ENCODE results near the gene HDAC4.

The HDAC4 gene

DNA sequence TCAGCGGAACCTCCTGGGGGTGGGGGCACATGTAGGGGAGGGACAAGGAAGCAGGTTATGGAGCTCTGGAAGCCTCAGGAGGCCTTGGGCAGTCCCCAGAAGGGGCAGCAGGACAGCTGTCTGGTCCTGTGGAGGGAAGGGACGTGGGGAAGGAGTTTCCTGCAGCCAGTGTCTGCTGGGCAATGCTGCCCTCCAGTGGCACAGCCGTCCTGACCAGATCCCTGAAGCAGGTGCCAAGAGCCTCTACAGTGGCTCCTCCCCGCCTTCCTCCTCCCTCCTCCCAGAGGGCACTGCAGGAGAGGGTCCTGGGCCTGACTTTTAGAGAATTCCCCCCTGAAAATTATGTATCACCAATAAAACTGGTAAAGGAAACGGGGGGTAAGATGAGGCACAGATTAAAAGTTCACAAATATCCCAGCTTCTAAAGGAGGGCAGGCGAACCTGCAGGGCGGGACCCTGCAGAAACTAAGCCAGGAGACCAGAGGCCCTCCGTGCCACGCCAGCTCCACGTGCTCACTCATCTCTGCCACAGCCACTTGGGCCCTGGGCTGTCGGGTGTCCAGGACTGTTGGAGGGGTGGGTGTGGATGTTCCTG lies 294.4 kb downstream of the HDAC4 start:
- no peak overlapping the region for H3K27ac ChIP-seq (ENCODE audit: low read depth, low read length)
- H3K36me3 ChIP-seq (ENCODE audit: insufficient read depth, low read length): peaks cover 39% of the 10 kb centered on the region
- no peaks in the 10 kb centered on the region for H3K9me3 ChIP-seq (ENCODE audit: insufficient read depth, low read depth, low read length)
- no peak overlapping the region for H3K9ac ChIP-seq (ENCODE audit: low read depth, low read length)
- no peaks in the 10 kb centered on the region for H3K27me3 ChIP-seq (ENCODE audit: insufficient read depth, low read length)
- H3K4me1 ChIP-seq (ENCODE audit: insufficient read depth, low read length): no peaks in the 10 kb centered on the region
- 75% methylated on average over 11 of the region's 11 CpGs for WGBS
- no peak overlapping the region for H3K4me3 ChIP-seq (ENCODE audit: low read length)

DNA sequence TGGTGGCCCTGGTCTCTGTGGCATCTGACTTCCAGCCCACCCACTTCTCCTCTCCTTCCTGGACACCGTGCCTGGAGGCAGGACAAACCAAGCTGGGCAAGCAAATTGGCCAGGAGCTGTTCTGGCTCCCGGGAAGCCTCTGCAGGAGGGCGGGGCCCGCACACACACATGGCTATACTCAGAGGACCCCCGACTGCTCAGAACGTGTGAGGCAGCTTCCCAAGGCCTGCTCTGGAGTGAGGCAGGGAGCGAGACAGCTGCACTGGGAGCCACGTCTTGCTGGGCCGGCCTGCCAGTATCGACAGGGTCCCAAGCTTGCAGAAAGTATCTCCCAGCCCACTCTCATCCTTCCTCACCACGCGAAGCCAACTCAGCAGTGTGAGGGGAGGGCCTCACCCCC lies 295.6 kb downstream of the HDAC4 start:
- H3K27me3 ChIP-seq (ENCODE audit: insufficient read depth, low read length): no peaks in the 10 kb centered on the region
- no peak overlapping the region for H3K27ac ChIP-seq (ENCODE audit: low read depth, low read length)
- no peak overlapping the region for H3K9ac ChIP-seq (ENCODE audit: low read depth, low read length)
- WGBS: 95% methylated on average over 12 of the region's 12 CpGs
- H3K9me3 ChIP-seq (ENCODE audit: insufficient read depth, low read depth, low read length): no peaks in the 10 kb centered on the region
- no peak overlapping the region for H3K4me3 ChIP-seq (ENCODE audit: low read length)
- no peaks in the 10 kb centered on the region for H3K4me1 ChIP-seq (ENCODE audit: insufficient read depth, low read length)
- peaks cover 38% of the 10 kb centered on the region for H3K36me3 ChIP-seq (ENCODE audit: insufficient read depth, low read length)

DNA sequence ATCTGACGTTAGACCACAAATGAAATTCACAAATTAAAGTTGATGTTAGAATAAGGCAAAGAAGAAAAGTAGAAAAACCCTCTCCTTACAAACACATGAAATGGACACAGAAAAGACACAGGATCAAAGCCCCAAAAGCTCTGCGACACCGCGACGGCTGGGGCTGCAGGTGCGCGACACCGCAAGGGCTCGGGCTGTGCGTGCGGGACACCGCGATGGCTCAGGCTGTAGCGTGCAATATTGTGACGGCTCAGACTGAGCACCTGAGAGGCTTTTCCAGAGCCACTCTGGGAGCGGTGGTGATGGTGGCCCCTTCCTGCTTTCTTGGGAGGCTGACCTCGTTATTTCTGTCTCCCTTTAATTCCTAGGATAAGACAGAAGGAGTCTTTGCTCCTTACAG lies 296.0 kb downstream of the HDAC4 start:
- H3K27me3 ChIP-seq (ENCODE audit: insufficient read depth, low read length): no peaks in the 10 kb centered on the region
- H3K9ac ChIP-seq (ENCODE audit: low read depth, low read length): no peak overlapping the region
- no peak overlapping the region for H3K27ac ChIP-seq (ENCODE audit: low read depth, low read length)
- H3K36me3 ChIP-seq (ENCODE audit: insufficient read depth, low read length): peaks cover 38% of the 10 kb centered on the region
- H3K4me3 ChIP-seq (ENCODE audit: low read length): no peak overlapping the region
- H3K4me1 ChIP-seq (ENCODE audit: insufficient read depth, low read length): no peaks in the 10 kb centered on the region
- no peaks in the 10 kb centered on the region for H3K9me3 ChIP-seq (ENCODE audit: insufficient read depth, low read depth, low read length)
- 97% methylated on average over 16 of the region's 17 CpGs for WGBS

DNA sequence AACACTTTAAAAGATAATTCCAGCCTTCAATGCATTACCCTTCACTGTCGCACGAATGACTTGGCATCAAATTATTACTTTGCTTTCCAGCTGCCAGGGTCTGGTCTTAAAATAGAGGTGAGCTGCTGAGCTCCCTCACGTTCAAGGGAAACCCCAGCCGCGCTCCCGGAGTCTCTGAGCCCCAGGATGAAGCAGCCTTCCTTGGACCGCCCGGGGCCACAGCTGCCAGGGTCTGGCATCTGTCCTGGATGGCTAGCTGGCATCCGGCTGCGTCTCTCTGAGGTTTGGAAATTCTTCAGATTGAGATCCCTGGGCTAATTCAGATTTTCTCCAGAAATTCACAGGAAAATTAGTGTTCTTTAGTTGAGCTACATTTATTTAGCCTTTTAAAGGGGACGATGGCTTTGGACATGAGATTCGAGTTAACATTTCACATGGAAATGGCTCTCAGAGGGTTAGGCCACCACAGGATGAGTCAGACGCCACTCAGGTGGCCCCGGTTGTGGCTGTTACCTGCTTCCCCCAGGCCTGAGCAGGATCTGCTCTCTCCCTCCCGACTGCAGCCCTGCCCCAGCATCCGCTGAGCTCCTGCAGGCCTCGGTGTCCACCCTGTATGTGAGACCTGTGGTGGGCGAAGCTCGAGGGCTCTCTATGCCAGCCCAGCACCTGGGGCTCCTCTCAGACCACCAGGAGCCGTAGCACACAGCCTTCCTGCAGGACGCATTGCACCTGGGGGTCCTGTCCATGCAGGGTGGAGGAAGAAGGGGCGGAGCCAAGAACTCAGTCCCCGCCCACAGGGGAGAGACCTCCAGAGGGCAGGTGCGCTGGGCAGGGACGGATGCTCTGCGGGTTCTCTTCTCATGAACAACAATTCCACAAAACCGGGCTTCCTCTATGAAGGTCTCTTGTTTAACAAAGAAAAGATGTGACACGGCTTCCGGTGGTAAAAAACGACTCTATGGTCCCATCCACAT lies 297.4 kb downstream of the HDAC4 start:
- Histone ChIP-seq H3K9me3 (ENCODE audit: insufficient read depth, low read depth, low read length) (no peaks in the 10 kb centered on the region), H3K36me3 (ENCODE audit: insufficient read depth, low read length) (peaks cover 28% of the 10 kb centered on the region; the same call in 1 of the 2 replicates), H3K9ac (ENCODE audit: low read depth, low read length) (no peak overlapping the region), H3K4me1 (ENCODE audit: insufficient read depth, low read length) (no peaks in the 10 kb centered on the region), H3K27me3 (ENCODE audit: insufficient read depth, low read length) (no peaks in the 10 kb centered on the region), H3K27ac (ENCODE audit: low read depth, low read length) (no peak overlapping the region), H3K4me3 (ENCODE audit: low read length) (no peak overlapping the region)
- WGBS: 95% methylated on average over 30 of the region's 30 CpGs

DNA sequence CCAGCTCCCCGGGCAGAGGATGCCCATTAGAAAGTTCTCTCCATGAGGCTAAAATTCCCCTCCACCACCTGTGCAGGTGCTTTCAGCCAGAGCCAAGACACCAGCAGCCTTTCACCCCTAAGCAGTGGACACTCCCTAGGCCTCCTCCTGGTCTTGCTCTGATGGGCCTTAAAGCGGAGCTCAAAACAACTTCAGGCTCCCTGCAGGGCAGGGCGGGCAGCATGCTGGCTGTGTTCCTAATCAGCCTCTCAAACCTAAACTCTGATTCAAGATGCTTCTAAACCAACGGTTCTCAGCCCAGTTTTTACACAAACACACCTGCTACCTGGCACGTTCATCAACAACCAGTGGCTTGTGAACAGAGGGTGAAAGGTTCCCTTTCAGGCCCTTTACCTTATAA lies 298.6 kb downstream of the HDAC4 start:
- Histone ChIP-seq H3K4me1 (ENCODE audit: insufficient read depth, low read length) (no peaks in the 10 kb centered on the region), H3K9ac (ENCODE audit: low read depth, low read length) (no peak overlapping the region), H3K27me3 (ENCODE audit: insufficient read depth, low read length) (no peaks in the 10 kb centered on the region), H3K27ac (ENCODE audit: low read depth, low read length) (no peak overlapping the region), H3K9me3 (ENCODE audit: insufficient read depth, low read depth, low read length) (no peaks in the 10 kb centered on the region), H3K4me3 (ENCODE audit: low read length) (no peak overlapping the region), H3K36me3 (ENCODE audit: insufficient read depth, low read length) (peaks cover 26% of the 10 kb centered on the region; the same call in 1 of the 2 replicates)
- 94% methylated on average over 5 of the region's 5 CpGs for WGBS

DNA sequence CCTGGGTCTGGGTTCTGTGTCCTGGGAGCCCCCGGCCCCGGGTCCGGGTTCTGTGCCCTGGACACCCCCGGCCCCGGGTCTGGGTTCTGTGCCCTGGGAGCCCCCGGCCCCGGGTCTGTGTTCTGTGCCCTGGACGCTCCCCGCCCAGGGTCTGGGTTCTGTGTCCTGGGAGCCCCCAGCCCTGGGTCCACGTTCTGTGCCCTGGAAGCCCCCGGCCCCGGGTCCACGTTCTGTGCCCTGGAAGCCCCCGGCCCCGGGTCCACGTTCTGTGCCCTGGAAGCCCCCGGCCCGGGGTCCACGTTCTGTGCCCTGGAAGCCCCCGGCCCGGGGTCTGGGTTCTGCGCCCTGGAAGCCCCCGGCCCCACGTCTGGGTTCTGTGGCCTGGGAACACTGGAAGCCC lies 299.0 kb downstream of the HDAC4 start:
- 95% methylated on average over 24 of the region's 24 CpGs for WGBS
- H3K27ac ChIP-seq (ENCODE audit: low read depth, low read length): no peak overlapping the region
- no peak overlapping the region for H3K4me3 ChIP-seq (ENCODE audit: low read length)
- peaks cover 26% of the 10 kb centered on the region; the same call in 1 of the 2 replicates for H3K36me3 ChIP-seq (ENCODE audit: insufficient read depth, low read length)
- H3K4me1 ChIP-seq (ENCODE audit: insufficient read depth, low read length): no peaks in the 10 kb centered on the region
- H3K9me3 ChIP-seq (ENCODE audit: insufficient read depth, low read depth, low read length): no peaks in the 10 kb centered on the region
- no peak overlapping the region for H3K9ac ChIP-seq (ENCODE audit: low read depth, low read length)
- no peaks in the 10 kb centered on the region for H3K27me3 ChIP-seq (ENCODE audit: insufficient read depth, low read length)

DNA sequence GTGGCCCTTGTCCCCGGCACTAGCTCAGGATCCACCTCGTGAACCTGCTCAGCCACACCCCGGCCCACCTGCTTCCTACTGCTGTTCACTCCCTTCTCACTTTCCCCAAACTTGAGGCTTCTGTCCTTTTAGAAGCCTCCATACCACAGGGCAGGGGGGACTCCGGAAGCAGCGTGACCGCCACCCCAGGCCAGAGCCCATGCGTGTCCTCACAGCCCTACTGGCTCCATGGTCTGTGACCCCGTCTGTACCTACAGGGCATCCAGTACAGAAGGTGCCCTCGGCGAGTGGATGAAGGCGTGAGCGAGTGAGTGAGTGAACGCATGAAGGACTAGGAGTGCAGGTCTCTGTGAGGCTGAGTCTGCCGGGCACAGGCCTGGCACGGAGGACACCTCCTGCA lies 299.7 kb downstream of the HDAC4 start:
- no peak overlapping the region for H3K4me3 ChIP-seq (ENCODE audit: low read length)
- H3K4me1 ChIP-seq (ENCODE audit: insufficient read depth, low read length): no peaks in the 10 kb centered on the region
- H3K9ac ChIP-seq (ENCODE audit: low read depth, low read length): no peak overlapping the region
- no peak overlapping the region for H3K27ac ChIP-seq (ENCODE audit: low read depth, low read length)
- H3K36me3 ChIP-seq (ENCODE audit: insufficient read depth, low read length): peaks cover 26% of the 10 kb centered on the region; the same call in 1 of the 2 replicates
- H3K27me3 ChIP-seq (ENCODE audit: insufficient read depth, low read length): no peaks in the 10 kb centered on the region
- 96% methylated on average over 15 of the region's 15 CpGs for WGBS
- H3K9me3 ChIP-seq (ENCODE audit: insufficient read depth, low read depth, low read length): no peaks in the 10 kb centered on the region

DNA sequence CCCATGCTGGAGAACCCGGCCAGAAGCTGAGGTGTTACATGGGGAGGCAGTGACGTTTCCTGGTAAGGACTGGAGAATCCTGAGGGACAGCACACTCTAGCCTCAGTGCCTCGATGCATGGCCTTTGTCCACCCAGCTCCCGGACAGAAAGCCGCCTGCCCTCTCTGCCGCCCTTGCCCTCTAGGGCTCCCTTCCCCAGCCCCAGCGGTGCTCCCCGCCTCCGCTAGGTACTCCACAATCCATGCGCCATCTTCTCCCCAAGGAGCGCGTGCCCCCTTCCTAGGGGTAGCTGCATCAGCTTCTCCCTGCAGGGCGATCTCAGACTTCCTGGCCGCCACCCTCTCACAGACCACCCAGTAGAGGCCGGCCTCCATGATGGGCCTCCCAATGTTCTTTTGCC lies 301.3 kb downstream of the HDAC4 start:
- peaks cover 23% of the 10 kb centered on the region; the same call in 1 of the 2 replicates for H3K36me3 ChIP-seq (ENCODE audit: insufficient read depth, low read length)
- no peak overlapping the region for H3K27ac ChIP-seq (ENCODE audit: low read depth, low read length)
- H3K9me3 ChIP-seq (ENCODE audit: insufficient read depth, low read depth, low read length): no peaks in the 10 kb centered on the region
- 96% methylated on average over 15 of the region's 15 CpGs for WGBS
- no peaks in the 10 kb centered on the region for H3K4me1 ChIP-seq (ENCODE audit: insufficient read depth, low read length)
- H3K27me3 ChIP-seq (ENCODE audit: insufficient read depth, low read length): no peaks in the 10 kb centered on the region
- no peak overlapping the region for H3K4me3 ChIP-seq (ENCODE audit: low read length)
- H3K9ac ChIP-seq (ENCODE audit: low read depth, low read length): no peak overlapping the region

DNA sequence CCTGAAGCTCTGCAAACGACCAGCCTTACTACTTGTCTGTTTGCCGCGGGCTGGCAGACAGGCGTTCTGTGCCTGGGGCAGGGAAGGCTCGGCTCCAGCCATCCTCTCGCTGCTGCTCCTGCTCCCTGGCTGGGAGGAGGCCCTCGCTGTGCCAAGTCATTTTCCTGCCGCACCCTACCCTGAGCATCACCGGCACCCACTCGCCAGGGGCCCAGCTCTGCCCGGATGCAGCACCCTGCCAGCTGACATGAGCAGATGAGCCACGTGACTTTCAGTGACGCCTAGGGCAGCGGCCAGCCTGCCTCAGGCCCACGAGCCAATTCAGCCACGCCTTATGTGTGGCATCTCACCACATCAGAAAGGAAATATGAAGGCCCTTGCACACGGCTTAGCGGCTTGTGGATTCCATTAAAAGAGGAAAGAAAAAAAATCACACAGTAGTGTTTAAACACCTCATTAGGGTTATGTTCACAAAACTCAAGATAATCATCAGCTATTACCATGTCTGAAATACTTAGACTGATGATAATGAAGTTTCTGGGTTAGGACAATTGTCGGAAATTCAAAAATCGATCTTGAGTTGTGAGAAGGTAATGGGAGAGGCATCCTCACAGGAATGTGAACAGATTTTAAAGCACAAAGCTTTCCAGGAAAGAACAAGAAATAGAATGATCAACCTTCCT lies 302.4 kb downstream of the HDAC4 start:
- WGBS: 91% methylated on average over 20 of the region's 20 CpGs
- Histone ChIP-seq H3K4me3 (ENCODE audit: low read length) (no peak overlapping the region), H3K9me3 (ENCODE audit: insufficient read depth, low read depth, low read length) (no peaks in the 10 kb centered on the region), H3K9ac (ENCODE audit: low read depth, low read length) (no peak overlapping the region), H3K36me3 (ENCODE audit: insufficient read depth, low read length) (peaks cover 22% of the 10 kb centered on the region; the same call in 1 of the 2 replicates), H3K4me1 (ENCODE audit: insufficient read depth, low read length) (no peaks in the 10 kb centered on the region), H3K27me3 (ENCODE audit: insufficient read depth, low read length) (no peaks in the 10 kb centered on the region), H3K27ac (ENCODE audit: low read depth, low read length) (no peak overlapping the region)

DNA sequence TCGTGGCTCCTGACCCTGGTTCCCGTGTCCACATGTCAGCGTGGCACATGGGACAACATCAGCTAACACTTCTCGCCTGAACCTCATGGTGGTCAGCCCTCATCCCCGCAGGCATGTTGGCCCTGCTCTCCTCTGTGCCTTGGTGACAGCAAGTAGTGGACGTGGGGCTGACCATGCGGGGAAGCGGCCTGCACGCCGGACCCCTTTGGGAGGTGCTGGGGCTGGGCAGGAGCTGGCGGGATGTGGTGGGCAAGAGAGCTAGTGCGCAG lies 303.5 kb downstream of the HDAC4 start:
- H3K27ac ChIP-seq (ENCODE audit: low read depth, low read length): no peak overlapping the region
- H3K27me3 ChIP-seq (ENCODE audit: insufficient read depth, low read length): no peaks in the 10 kb centered on the region
- no peak overlapping the region for H3K4me3 ChIP-seq (ENCODE audit: low read length)
- H3K36me3 ChIP-seq (ENCODE audit: insufficient read depth, low read length): peaks cover 17% of the 10 kb centered on the region; the same call in 1 of the 2 replicates
- H3K9me3 ChIP-seq (ENCODE audit: insufficient read depth, low read depth, low read length): no peaks in the 10 kb centered on the region
- no peaks in the 10 kb centered on the region for H3K4me1 ChIP-seq (ENCODE audit: insufficient read depth, low read length)
- H3K9ac ChIP-seq (ENCODE audit: low read depth, low read length): no peak overlapping the region
- 88% methylated on average over 12 of the region's 12 CpGs for WGBS
